SK-N-SH (cell line): ENCODE measurements around the gene CELF4.

Experiments used
- EZH2phosphoT487 ChIP-seq: fragments of 200-600 bp; sonication (generic); IDR thresholded peaks from 2 replicates; pipeline ENCODE4 v1.6.1; 2017; ENCODE audit warnings: low read depth, mixed run types, mild to moderate bottlenecking, antibody characterized with exemption, moderate library complexity, borderline replicate concordance
- TF ChIP-seq, protein P1 (sequence below): fragments of 200-600 bp; sonication (generic); IDR thresholded peaks from 2 replicates; pipeline ENCODE4 v1.6.1; 2017; ENCODE audit warnings: antibody characterized with exemption, mild to moderate bottlenecking, moderate library complexity

DNA sequence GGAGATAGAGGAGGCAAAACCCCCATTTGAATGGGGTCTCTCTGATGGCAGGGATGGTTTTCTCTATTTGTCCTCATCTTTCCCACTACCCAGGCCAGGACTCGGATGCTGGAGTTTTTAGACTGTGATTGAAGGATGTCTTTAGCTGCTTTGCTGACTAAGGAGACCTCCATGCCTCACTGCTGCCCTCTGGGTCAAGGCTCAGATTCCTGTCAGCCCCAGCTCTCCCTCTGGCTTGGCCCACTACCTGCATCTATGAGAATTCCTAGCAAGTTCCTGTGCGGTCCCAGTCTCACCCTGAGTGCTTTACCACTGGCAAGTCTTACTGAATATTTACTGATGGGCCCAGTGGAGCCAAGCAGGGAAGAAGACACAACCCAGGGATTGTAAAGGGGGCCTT lies 184.0 kb downstream of the CELF4 start:
- no peak for TF ChIP-seq EZH2phosphoT487
- TF ChIP-seq, protein P1, sequence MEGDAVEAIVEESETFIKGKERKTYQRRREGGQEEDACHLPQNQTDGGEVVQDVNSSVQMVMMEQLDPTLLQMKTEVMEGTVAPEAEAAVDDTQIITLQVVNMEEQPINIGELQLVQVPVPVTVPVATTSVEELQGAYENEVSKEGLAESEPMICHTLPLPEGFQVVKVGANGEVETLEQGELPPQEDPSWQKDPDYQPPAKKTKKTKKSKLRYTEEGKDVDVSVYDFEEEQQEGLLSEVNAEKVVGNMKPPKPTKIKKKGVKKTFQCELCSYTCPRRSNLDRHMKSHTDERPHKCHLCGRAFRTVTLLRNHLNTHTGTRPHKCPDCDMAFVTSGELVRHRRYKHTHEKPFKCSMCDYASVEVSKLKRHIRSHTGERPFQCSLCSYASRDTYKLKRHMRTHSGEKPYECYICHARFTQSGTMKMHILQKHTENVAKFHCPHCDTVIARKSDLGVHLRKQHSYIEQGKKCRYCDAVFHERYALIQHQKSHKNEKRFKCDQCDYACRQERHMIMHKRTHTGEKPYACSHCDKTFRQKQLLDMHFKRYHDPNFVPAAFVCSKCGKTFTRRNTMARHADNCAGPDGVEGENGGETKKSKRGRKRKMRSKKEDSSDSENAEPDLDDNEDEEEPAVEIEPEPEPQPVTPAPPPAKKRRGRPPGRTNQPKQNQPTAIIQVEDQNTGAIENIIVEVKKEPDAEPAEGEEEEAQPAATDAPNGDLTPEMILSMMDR, result no peak
